HFFc6 (cell line): ENCODE data around the gene PDZRN3. TPM values are rescaled to one million over a fixed set of nuclear protein-coding genes. Genes with fewer than 3 reads are reported as not detected.

Experiments
- DNase-seq: peaks from one replicate; pipeline ENCODE4 v3.0.0-alpha.2; 2018
- H3K27ac Mint-ChIP-seq: 2 replicates; pipeline ENCODE4 v1.8.0; 2020; ENCODE audit warnings: mild to moderate bottlenecking, mixed read lengths
- H3K27me3 Mint-ChIP-seq: 2 replicates; pipeline ENCODE4 v1.8.0; 2021; ENCODE audit warnings: mild to moderate bottlenecking, moderate library complexity, mixed read lengths; ENCODE audit not compliant: insufficient read depth
- H3K36me3 Mint-ChIP-seq: 2 replicates; pipeline ENCODE4 v1.8.0; 2021; ENCODE audit warnings: low read depth, mixed read lengths
- H3K4me1 Mint-ChIP-seq: 2 replicates; pipeline ENCODE4 v1.8.0; 2020; ENCODE audit warnings: low read depth, mixed read lengths
- H3K4me3 Mint-ChIP-seq: 2 replicates; pipeline ENCODE4 v1.8.0; 2020; ENCODE audit warnings: mild to moderate bottlenecking, moderate library complexity, mixed read lengths
- H3K9me3 Mint-ChIP-seq: 2 replicates; pipeline ENCODE4 v1.8.0; 2020; ENCODE audit warnings: mild to moderate bottlenecking, mixed read lengths
- total RNA-seq, 6 experiments: library from RNA; stranded (reverse); fragmentation: NEBNext Ultra II Directional; extraction: Animal tissue kit (Norgen Biotek cat#: 25700); gene quantifications; 2 replicates in 1 of 6; 3 replicates in 5 of 6; pipeline ENCODE4 v1.2.3, GENCODE V29; 2021
- TF ChIP-seq, protein P1 (sequence below): fragments of 200-600 bp; sonication (generic); IDR thresholded peaks from 2 replicates; pipeline ENCODE4 v1.5.0; 2021; ENCODE audit warnings: antibody characterized with exemption, mild to moderate bottlenecking

Gene PDZRN3
- total RNA-seq, 6 experiments from 2014 or later = 15.1 to 18.5 (median 16.7) TPM

DNA sequence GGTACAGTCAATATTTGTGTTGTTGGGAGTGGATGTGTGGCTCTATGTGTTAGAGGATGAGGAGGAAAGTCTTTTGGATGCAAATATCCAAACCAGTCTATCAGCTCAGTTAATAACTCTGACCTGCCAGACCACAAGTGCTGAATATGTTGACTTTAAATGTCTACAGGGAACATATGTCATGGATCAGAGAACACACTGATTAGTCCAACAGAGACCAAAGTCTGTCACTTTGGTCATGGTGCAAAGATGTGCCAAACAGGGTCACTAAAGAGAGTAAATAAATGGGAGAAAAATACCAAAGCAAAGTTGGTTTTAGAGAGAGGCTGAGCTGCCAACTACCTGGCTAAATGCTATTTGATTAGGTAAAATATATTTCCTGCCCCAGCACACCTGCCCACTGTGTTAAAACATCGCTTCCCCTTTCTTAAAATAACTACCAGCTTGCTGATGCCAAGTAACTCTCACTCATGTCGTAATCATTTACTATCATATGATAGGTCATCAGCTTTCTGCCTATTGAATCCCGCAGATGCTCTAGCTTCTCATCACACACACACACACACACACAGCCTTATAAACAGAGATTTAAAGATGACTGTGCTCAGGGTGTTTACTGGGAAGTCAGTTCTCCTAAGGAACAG is 173.3 kb downstream of the PDZRN3 start:
- DNase-seq = no peak
- no peaks in the 10 kb centered on the region for H3K9me3 Mint-ChIP-seq
- H3K4me3 Mint-ChIP-seq = no peak overlapping the region
- H3K27ac Mint-ChIP-seq = no peak overlapping the region
- peaks cover 28% of the 10 kb centered on the region for H3K4me1 Mint-ChIP-seq
- TF ChIP-seq, protein P1, sequence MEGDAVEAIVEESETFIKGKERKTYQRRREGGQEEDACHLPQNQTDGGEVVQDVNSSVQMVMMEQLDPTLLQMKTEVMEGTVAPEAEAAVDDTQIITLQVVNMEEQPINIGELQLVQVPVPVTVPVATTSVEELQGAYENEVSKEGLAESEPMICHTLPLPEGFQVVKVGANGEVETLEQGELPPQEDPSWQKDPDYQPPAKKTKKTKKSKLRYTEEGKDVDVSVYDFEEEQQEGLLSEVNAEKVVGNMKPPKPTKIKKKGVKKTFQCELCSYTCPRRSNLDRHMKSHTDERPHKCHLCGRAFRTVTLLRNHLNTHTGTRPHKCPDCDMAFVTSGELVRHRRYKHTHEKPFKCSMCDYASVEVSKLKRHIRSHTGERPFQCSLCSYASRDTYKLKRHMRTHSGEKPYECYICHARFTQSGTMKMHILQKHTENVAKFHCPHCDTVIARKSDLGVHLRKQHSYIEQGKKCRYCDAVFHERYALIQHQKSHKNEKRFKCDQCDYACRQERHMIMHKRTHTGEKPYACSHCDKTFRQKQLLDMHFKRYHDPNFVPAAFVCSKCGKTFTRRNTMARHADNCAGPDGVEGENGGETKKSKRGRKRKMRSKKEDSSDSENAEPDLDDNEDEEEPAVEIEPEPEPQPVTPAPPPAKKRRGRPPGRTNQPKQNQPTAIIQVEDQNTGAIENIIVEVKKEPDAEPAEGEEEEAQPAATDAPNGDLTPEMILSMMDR = no peak
- no peaks in the 10 kb centered on the region for H3K36me3 Mint-ChIP-seq
- H3K27me3 Mint-ChIP-seq = no peaks in the 10 kb centered on the region

DNA sequence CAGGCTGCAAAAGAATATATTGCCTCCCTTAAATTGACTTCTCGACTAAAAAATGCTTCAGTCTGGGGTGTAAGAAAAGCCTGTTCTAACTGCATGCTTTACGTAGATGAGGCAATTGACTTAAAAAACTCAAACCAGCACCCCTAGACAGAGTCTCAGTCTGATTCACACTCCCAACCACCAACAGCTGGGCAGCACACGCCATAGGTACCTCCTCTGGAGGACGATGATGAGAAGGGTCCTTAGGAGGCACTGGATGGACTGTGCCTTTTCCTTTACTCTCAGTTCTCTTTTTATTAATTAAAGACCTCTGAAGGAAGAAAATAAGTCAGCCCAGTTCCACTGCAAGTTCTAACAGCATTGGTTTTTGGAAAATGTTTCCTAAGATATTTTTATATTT is 175.0 kb downstream of the PDZRN3 start:
- no peaks in the 10 kb centered on the region for H3K36me3 Mint-ChIP-seq
- H3K9me3 Mint-ChIP-seq = no peaks in the 10 kb centered on the region
- no peaks in the 10 kb centered on the region for H3K27me3 Mint-ChIP-seq

DNA sequence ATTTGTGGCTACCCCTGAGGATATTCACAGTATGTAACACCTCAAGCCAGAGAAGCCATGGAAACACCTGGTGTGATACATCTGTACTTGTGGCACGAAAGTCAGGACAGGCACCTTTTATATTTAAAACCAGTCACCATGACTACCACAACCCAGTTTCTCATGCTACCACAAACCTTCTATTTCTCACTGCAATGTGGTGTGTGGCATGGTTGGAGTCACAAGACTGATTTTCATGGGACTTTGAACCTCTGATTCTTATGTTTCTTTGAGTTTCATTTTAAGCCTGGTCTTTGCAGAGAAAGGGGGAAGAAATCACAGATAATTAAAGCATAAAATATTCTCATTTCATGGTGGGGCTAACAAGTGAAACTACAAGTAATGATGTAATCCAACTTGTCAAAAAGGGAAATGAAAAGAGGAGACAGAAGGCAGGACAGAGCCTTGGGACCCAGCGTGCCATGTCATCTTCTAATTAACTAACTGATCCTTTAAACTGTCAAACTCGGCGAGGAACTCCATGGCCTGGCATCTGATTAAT is 175.9 kb downstream of the PDZRN3 start:
- Mint-ChIP-seq H3K27ac (no peak overlapping the region), H3K4me1 (peaks cover 5% of the 10 kb centered on the region), H3K4me3 (no peak overlapping the region), H3K9me3 (no peaks in the 10 kb centered on the region), H3K36me3 (no peaks in the 10 kb centered on the region), H3K27me3 (no peaks in the 10 kb centered on the region; the same call in 1 of the 2 replicates)
- no peak for DNase-seq
- TF ChIP-seq, protein P1 = no peak

More for the DNA sequence above, 175.0 kb downstream of the PDZRN3 start:
- peaks cover 14% of the 10 kb centered on the region for H3K4me1 Mint-ChIP-seq
- TF ChIP-seq, protein P1 = no peak
- H3K4me3 Mint-ChIP-seq = no peak overlapping the region
- no peak overlapping the region for H3K27ac Mint-ChIP-seq
- no peak for DNase-seq

DNA sequence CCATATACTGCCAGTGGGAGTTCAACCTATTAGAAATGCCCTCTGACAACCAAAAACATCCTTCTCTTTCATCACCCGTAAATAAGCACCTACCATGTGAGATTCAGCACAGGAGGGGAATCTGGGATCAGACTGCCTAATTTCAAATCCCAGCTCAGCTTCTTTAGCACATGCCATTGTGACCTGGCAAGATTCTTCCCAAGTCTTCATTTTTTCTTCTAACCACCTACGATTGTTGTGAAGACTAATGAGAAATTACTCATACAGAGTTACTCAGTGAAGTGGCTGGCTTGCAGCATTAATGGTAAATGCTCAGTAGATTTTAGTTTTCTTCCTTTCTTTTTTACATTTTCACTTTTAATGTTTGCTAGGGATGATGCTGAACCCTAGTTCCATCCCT is 176.7 kb downstream of the PDZRN3 start:
- Mint-ChIP-seq H3K4me1 (no peaks in the 10 kb centered on the region), H3K27ac (no peak overlapping the region), H3K9me3 (no peaks in the 10 kb centered on the region), H3K36me3 (no peaks in the 10 kb centered on the region), H3K4me3 (no peak overlapping the region), H3K27me3 (no peaks in the 10 kb centered on the region; the same call in 1 of the 2 replicates)
- DNase-seq = no peak
- TF ChIP-seq, protein P1 = no peak

DNA sequence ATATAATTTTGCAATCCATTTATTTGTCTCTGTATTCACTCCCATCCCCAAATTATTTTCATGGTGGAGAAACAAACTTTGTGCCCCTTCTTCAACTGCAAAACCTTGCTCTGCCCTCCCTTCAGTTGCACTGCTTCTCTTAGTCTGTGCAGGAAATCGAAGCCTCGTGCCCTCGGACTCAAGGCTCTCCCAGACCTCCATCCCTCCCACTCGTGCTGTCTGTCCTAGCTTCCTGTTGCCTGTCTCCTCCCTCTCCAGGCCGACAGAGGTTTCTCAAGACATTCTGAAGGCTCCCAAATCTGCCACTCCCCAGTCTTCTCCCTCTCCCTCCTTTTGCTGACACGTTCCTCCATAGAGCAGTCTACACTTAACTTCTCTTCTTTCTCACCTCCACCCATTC is 177.6 kb downstream of the PDZRN3 start:
- Mint-ChIP-seq H3K4me3 (no peak overlapping the region), H3K9me3 (no peaks in the 10 kb centered on the region), H3K4me1 (no peaks in the 10 kb centered on the region), H3K27ac (no peak overlapping the region), H3K27me3 (no peaks in the 10 kb centered on the region; the same call in 1 of the 2 replicates), H3K36me3 (no peaks in the 10 kb centered on the region)
- TF ChIP-seq, protein P1 = no peak
- DNase-seq = no peak
